ENCODE data around the gene LYPD6. TPM values are rescaled to one million over a fixed set of nuclear protein-coding genes. Genes with fewer than 3 reads are reported as not detected.

The LYPD6 gene
- total and polyA plus RNA-seq, 5 donors from 2014 or later: not detected

GRCh38 chr2:149422991-149423338 lies 92.6 kb downstream of the LYPD6 start:
- Histone ChIP-seq H3K4me3 (ENCODE audit: low read depth, low read length) (no peak overlapping the region), H3K27me3 (ENCODE audit: control insufficient read depth, insufficient read depth, low read length) (no peaks in the 10 kb centered on the region), H3K27ac (ENCODE audit: insufficient read depth, low read length, poor library complexity, severe bottlenecking) (no peak overlapping the region), H3K36me3 (ENCODE audit: control insufficient read depth, insufficient read depth, low read length) (no peaks in the 10 kb centered on the region), H3K4me1 (ENCODE audit: control insufficient read depth, insufficient read depth, low read length, poor library complexity, severe bottlenecking) (no peaks in the 10 kb centered on the region), H3K9me3 (ENCODE audit: control insufficient read depth in 2 of 2, low read length in 2 of 2) (no peaks in the 10 kb centered on the region)
- Mint-ChIP-seq H3K9me3 (peaks cover 0 to 2% (median 0%) of the 10 kb centered on the region in 7 donors), H3K27ac (no peak overlapping the region), H3K36me3 (no peaks in the 10 kb centered on the region), H3K4me1 (no peaks in the 10 kb centered on the region), H3K4me3 (no peak overlapping the region), H3K27me3 (no peaks in the 10 kb centered on the region)
- DNase-seq (no peak), ATAC-seq (ENCODE audit: low read depth in 2 of 2) (no peak)

GRCh38 chr2:149423630-149424029 lies 93.2 kb downstream of the LYPD6 start:
- Histone ChIP-seq H3K4me3 (ENCODE audit: low read depth, low read length) (no peak overlapping the region), H3K27me3 (ENCODE audit: control insufficient read depth, insufficient read depth, low read length) (no peaks in the 10 kb centered on the region), H3K9me3 (ENCODE audit: control insufficient read depth in 2 of 2, low read length in 2 of 2) (no peaks in the 10 kb centered on the region), H3K4me1 (ENCODE audit: control insufficient read depth, insufficient read depth, low read length, poor library complexity, severe bottlenecking) (no peaks in the 10 kb centered on the region), H3K27ac (ENCODE audit: insufficient read depth, low read length, poor library complexity, severe bottlenecking) (no peak overlapping the region), H3K36me3 (ENCODE audit: control insufficient read depth, insufficient read depth, low read length) (no peaks in the 10 kb centered on the region)
- no peaks in the 10 kb centered on the region for H3K4me1 Mint-ChIP-seq
- no peak overlapping the region for H3K4me3 Mint-ChIP-seq
- no peaks in the 10 kb centered on the region for H3K27me3 Mint-ChIP-seq
- H3K27ac Mint-ChIP-seq: no peak overlapping the region
- H3K36me3 Mint-ChIP-seq: no peaks in the 10 kb centered on the region
- DNase-seq (no peak), ATAC-seq (ENCODE audit: low read depth in 2 of 2) (no peak)
- peaks cover 0 to 2% (median 0%) of the 10 kb centered on the region in 7 donors for H3K9me3 Mint-ChIP-seq

- no peak for ATAC-seq (ENCODE audit: low read depth in 2 of 2)
- Mint-ChIP-seq H3K27ac (no peak overlapping the region), H3K4me3 (no peak overlapping the region), H3K4me1 (no peaks in the 10 kb centered on the region), H3K9me3 (peaks cover 0 to 2% (median 0%) of the 10 kb centered on the region in 7 donors), H3K27me3 (no peaks in the 10 kb centered on the region), H3K36me3 (no peaks in the 10 kb centered on the region)
- H3K4me3 ChIP-seq (ENCODE audit: low read depth, low read length): no peak overlapping the region
- no peaks in the 10 kb centered on the region for H3K9me3 ChIP-seq (ENCODE audit: control insufficient read depth in 2 of 2, low read length in 2 of 2)
- no peak overlapping the region for H3K27ac ChIP-seq (ENCODE audit: insufficient read depth, low read length, poor library complexity, severe bottlenecking)
- no peaks in the 10 kb centered on the region for H3K36me3 ChIP-seq (ENCODE audit: control insufficient read depth, insufficient read depth, low read length)
- H3K4me1 ChIP-seq (ENCODE audit: control insufficient read depth, insufficient read depth, low read length, poor library complexity, severe bottlenecking): no peaks in the 10 kb centered on the region
- no peaks in the 10 kb centered on the region for H3K27me3 ChIP-seq (ENCODE audit: control insufficient read depth, insufficient read depth, low read length)
- no peak for DNase-seq
These were observed 97.0 kb downstream of the LYPD6 start for GRCh38 chr2:149427387-149427786.

GRCh38 chr2:149428783-149429182 lies 98.4 kb downstream of the LYPD6 start:
- no peak overlapping the region for H3K4me3 ChIP-seq (ENCODE audit: low read depth, low read length)
- ATAC-seq (ENCODE audit: low read depth in 2 of 2) (no peak), DNase-seq (no peak)
- no peaks in the 10 kb centered on the region for H3K36me3 Mint-ChIP-seq
- no peak overlapping the region for H3K27ac ChIP-seq (ENCODE audit: insufficient read depth, low read length, poor library complexity, severe bottlenecking)
- H3K4me1 ChIP-seq (ENCODE audit: control insufficient read depth, insufficient read depth, low read length, poor library complexity, severe bottlenecking): no peaks in the 10 kb centered on the region
- no peaks in the 10 kb centered on the region for H3K4me1 Mint-ChIP-seq
- no peaks in the 10 kb centered on the region for H3K27me3 Mint-ChIP-seq
- no peak overlapping the region for H3K27ac Mint-ChIP-seq
- H3K36me3 ChIP-seq (ENCODE audit: control insufficient read depth, insufficient read depth, low read length): no peaks in the 10 kb centered on the region
- H3K4me3 Mint-ChIP-seq: no peak overlapping the region
- no peaks in the 10 kb centered on the region for H3K27me3 ChIP-seq (ENCODE audit: control insufficient read depth, insufficient read depth, low read length)
- H3K9me3 Mint-ChIP-seq: peaks cover 0 to 2% (median 0%) of the 10 kb centered on the region in 7 donors
- no peaks in the 10 kb centered on the region for H3K9me3 ChIP-seq (ENCODE audit: control insufficient read depth in 2 of 2, low read length in 2 of 2)

- Mint-ChIP-seq H3K9me3 (peaks cover 0 to 2% (median 0%) of the 10 kb centered on the region in 7 donors), H3K4me3 (no peak overlapping the region), H3K4me1 (no peaks in the 10 kb centered on the region), H3K36me3 (no peaks in the 10 kb centered on the region), H3K27me3 (no peaks in the 10 kb centered on the region), H3K27ac (no peak overlapping the region)
- no peaks in the 10 kb centered on the region for H3K9me3 ChIP-seq (ENCODE audit: control insufficient read depth in 2 of 2, low read length in 2 of 2)
- no peak overlapping the region for H3K4me3 ChIP-seq (ENCODE audit: low read depth, low read length)
- H3K27ac ChIP-seq (ENCODE audit: insufficient read depth, low read length, poor library complexity, severe bottlenecking): no peak overlapping the region
- no peaks in the 10 kb centered on the region for H3K4me1 ChIP-seq (ENCODE audit: control insufficient read depth, insufficient read depth, low read length, poor library complexity, severe bottlenecking)
- DNase-seq (no peak), ATAC-seq (ENCODE audit: low read depth in 2 of 2) (no peak)
- no peaks in the 10 kb centered on the region for H3K27me3 ChIP-seq (ENCODE audit: control insufficient read depth, insufficient read depth, low read length)
- H3K36me3 ChIP-seq (ENCODE audit: control insufficient read depth, insufficient read depth, low read length): no peaks in the 10 kb centered on the region
These were observed 100.7 kb downstream of the LYPD6 start for GRCh38 chr2:149430743-149431736.

GRCh38 chr2:149438330-149438960 lies 108.1 kb downstream of the LYPD6 start:
- no peaks in the 10 kb centered on the region for H3K9me3 ChIP-seq (ENCODE audit: control insufficient read depth in 2 of 2, low read length in 2 of 2)
- Mint-ChIP-seq H3K27ac (no peak overlapping the region), H3K4me1 (no peaks in the 10 kb centered on the region), H3K27me3 (no peaks in the 10 kb centered on the region), H3K36me3 (no peaks in the 10 kb centered on the region), H3K4me3 (no peak overlapping the region), H3K9me3 (peaks cover 0 to 4% (median 0%) of the 10 kb centered on the region in 7 donors)
- no peak overlapping the region for H3K27ac ChIP-seq (ENCODE audit: insufficient read depth, low read length, poor library complexity, severe bottlenecking)
- no peaks in the 10 kb centered on the region for H3K4me1 ChIP-seq (ENCODE audit: control insufficient read depth, insufficient read depth, low read length, poor library complexity, severe bottlenecking)
- no peak overlapping the region for H3K4me3 ChIP-seq (ENCODE audit: low read depth, low read length)
- no peaks in the 10 kb centered on the region for H3K27me3 ChIP-seq (ENCODE audit: control insufficient read depth, insufficient read depth, low read length)
- ATAC-seq (ENCODE audit: low read depth in 2 of 2) (no peak), DNase-seq (no peak)
- no peaks in the 10 kb centered on the region for H3K36me3 ChIP-seq (ENCODE audit: control insufficient read depth, insufficient read depth, low read length)

- no peaks in the 10 kb centered on the region for H3K27me3 ChIP-seq (ENCODE audit: control insufficient read depth, insufficient read depth, low read length)
- H3K36me3 ChIP-seq (ENCODE audit: control insufficient read depth, insufficient read depth, low read length): no peaks in the 10 kb centered on the region
- H3K4me1 ChIP-seq (ENCODE audit: control insufficient read depth, insufficient read depth, low read length, poor library complexity, severe bottlenecking): no peaks in the 10 kb centered on the region
- no peaks in the 10 kb centered on the region for H3K9me3 ChIP-seq (ENCODE audit: control insufficient read depth in 2 of 2, low read length in 2 of 2)
- no peak for ATAC-seq (ENCODE audit: low read depth in 2 of 2)
- no peak overlapping the region for H3K4me3 ChIP-seq (ENCODE audit: low read depth, low read length)
- H3K4me3 Mint-ChIP-seq: no peak overlapping the region
- H3K27ac Mint-ChIP-seq: no peak overlapping the region
- no peaks in the 10 kb centered on the region for H3K4me1 Mint-ChIP-seq
- H3K27me3 Mint-ChIP-seq: no peaks in the 10 kb centered on the region
- peaks cover 0 to 4% (median 0%) of the 10 kb centered on the region in 7 donors for H3K9me3 Mint-ChIP-seq
- no peaks in the 10 kb centered on the region for H3K36me3 Mint-ChIP-seq
- H3K27ac ChIP-seq (ENCODE audit: insufficient read depth, low read length, poor library complexity, severe bottlenecking): no peak overlapping the region
- DNase-seq: no peak
These were observed 110.9 kb downstream of the LYPD6 start for GRCh38 chr2:149441255-149441654.

All from CD4-positive, CD25-positive, alpha-beta regulatory T cell (primary cell).